Measurements from ENCODE around the gene GCGR. TPM values are rescaled to one million over a fixed set of nuclear protein-coding genes. Genes with fewer than 3 reads are reported as not detected.

GCGR gene
- total RNA-seq, 2 experiments from 2014 or later: not detected

GRCh38 chr17:81814748-81815645 lies 11.0 kb downstream of the GCGR start:
- Mint-ChIP-seq H3K36me3 (ENCODE audit: low read depth) (no peaks in the 10 kb centered on the region), H3K9me3 (no peaks in the 10 kb centered on the region), H3K4me1 (ENCODE audit: low read depth) (no peaks in the 10 kb centered on the region), H3K27me3 (ENCODE audit: low read depth) (peaks cover 10% of the 10 kb centered on the region), H3K4me3 (no peak overlapping the region), H3K27ac (no peak overlapping the region)
- intact Hi-C loops (cut with micrococcal nuclease): no loop called here
- CTCF ChIA-PET: no interaction called here
- no peak for DNase-seq

- Mint-ChIP-seq H3K9me3 (no peaks in the 10 kb centered on the region), H3K4me3 (no peak overlapping the region)
These were observed 11.7 kb downstream of the GCGR start for GRCh38 chr17:81815646-81815986.

GRCh38 chr17:81817758-81818147 lies 13.8 kb downstream of the GCGR start:
- H3K27ac Mint-ChIP-seq: no peak overlapping the region
- intact Hi-C loops (cut with micrococcal nuclease): no loop called here
- peaks cover 4% of the 10 kb centered on the region for H3K36me3 Mint-ChIP-seq (ENCODE audit: low read depth)
- no peaks in the 10 kb centered on the region for H3K9me3 Mint-ChIP-seq
- peaks cover 5% of the 10 kb centered on the region for H3K27me3 Mint-ChIP-seq (ENCODE audit: low read depth)
- CTCF ChIA-PET: no interaction called here
- H3K4me3 Mint-ChIP-seq: no peak overlapping the region
- H3K4me1 Mint-ChIP-seq (ENCODE audit: low read depth): no peaks in the 10 kb centered on the region
- no peak for DNase-seq

More at GRCh38 chr17:81815646-81815986, 11.7 kb downstream of the GCGR start:
- CTCF ChIA-PET: no interaction called here
- Mint-ChIP-seq H3K27me3 (ENCODE audit: low read depth) (peaks cover 5% of the 10 kb centered on the region), H3K27ac (no peak overlapping the region), H3K4me1 (ENCODE audit: low read depth) (no peaks in the 10 kb centered on the region), H3K36me3 (ENCODE audit: low read depth) (no peaks in the 10 kb centered on the region)
- intact Hi-C loops (cut with micrococcal nuclease): no loop called here
- DNase-seq: no peak

GRCh38 chr17:81819708-81820107 lies 15.8 kb downstream of the GCGR start:
- H3K27me3 Mint-ChIP-seq (ENCODE audit: low read depth): peaks cover 5% of the 10 kb centered on the region
- no peak for DNase-seq
- intact Hi-C loops (cut with micrococcal nuclease): no loop called here
- CTCF ChIA-PET: no interaction called here
- H3K9me3 Mint-ChIP-seq: no peaks in the 10 kb centered on the region
- H3K4me3 Mint-ChIP-seq: no peak overlapping the region
- no peaks in the 10 kb centered on the region for H3K4me1 Mint-ChIP-seq (ENCODE audit: low read depth)
- H3K27ac Mint-ChIP-seq: no peak overlapping the region
- H3K36me3 Mint-ChIP-seq (ENCODE audit: low read depth): peaks cover 4% of the 10 kb centered on the region

- no peak for DNase-seq
- no peak overlapping the region for H3K4me3 Mint-ChIP-seq
These were observed 17.2 kb downstream of the GCGR start for GRCh38 chr17:81821147-81821546.

GRCh38 chr17:81821603-81822311 lies 17.8 kb downstream of the GCGR start:
- peaks cover 5% of the 10 kb centered on the region for H3K27me3 Mint-ChIP-seq (ENCODE audit: low read depth)
- peaks cover 3% of the 10 kb centered on the region for H3K4me1 Mint-ChIP-seq (ENCODE audit: low read depth)
- H3K4me3 Mint-ChIP-seq: no peak overlapping the region
- H3K9me3 Mint-ChIP-seq: no peaks in the 10 kb centered on the region
- H3K27ac Mint-ChIP-seq: no peak overlapping the region
- intact Hi-C loops (cut with micrococcal nuclease): no loop called here
- CTCF ChIA-PET: interaction anchor here (1.5 kb wide), 1 partner anchor 11 kb away, joined by 3 read pairs; no protein-coding TSS in a partner anchor
- no peak for DNase-seq
- H3K36me3 Mint-ChIP-seq (ENCODE audit: low read depth): peaks cover 4% of the 10 kb centered on the region

More at GRCh38 chr17:81821147-81821546, 17.2 kb downstream of the GCGR start:
- H3K9me3 Mint-ChIP-seq: no peaks in the 10 kb centered on the region
- peaks cover 4% of the 10 kb centered on the region for H3K36me3 Mint-ChIP-seq (ENCODE audit: low read depth)
- intact Hi-C loops (cut with micrococcal nuclease): no loop called here
- H3K27ac Mint-ChIP-seq: no peak overlapping the region
- peaks cover 5% of the 10 kb centered on the region for H3K27me3 Mint-ChIP-seq (ENCODE audit: low read depth)
- CTCF ChIA-PET: interaction anchor here (1.5 kb wide), 1 partner anchor 11 kb away, joined by 3 read pairs; no protein-coding TSS in a partner anchor
- H3K4me1 Mint-ChIP-seq (ENCODE audit: low read depth): peaks cover 3% of the 10 kb centered on the region

- no peak overlapping the region for H3K27ac Mint-ChIP-seq
- intact Hi-C loops (cut with micrococcal nuclease): no loop called here
These were observed 18.3 kb downstream of the GCGR start for GRCh38 chr17:81822312-81822637.

GRCh38 chr17:81822996-81823819 lies 19.3 kb downstream of the GCGR start:
- no peaks in the 10 kb centered on the region for H3K9me3 Mint-ChIP-seq
- CTCF ChIA-PET: interaction anchor here (1.5 kb wide), 1 partner anchor 9 kb away, joined by 3 read pairs; no protein-coding TSS in a partner anchor

More at GRCh38 chr17:81822312-81822637, 18.3 kb downstream of the GCGR start:
- CTCF ChIA-PET: interaction anchor here (1.5 kb wide), 1 partner anchor 10 kb away, joined by 3 read pairs; no protein-coding TSS in a partner anchor
- H3K36me3 Mint-ChIP-seq (ENCODE audit: low read depth): peaks cover 4% of the 10 kb centered on the region
- H3K9me3 Mint-ChIP-seq: no peaks in the 10 kb centered on the region
- H3K4me3 Mint-ChIP-seq: no peak overlapping the region
- H3K4me1 Mint-ChIP-seq (ENCODE audit: low read depth): peaks cover 3% of the 10 kb centered on the region
- no peak for DNase-seq
- peaks cover 5% of the 10 kb centered on the region for H3K27me3 Mint-ChIP-seq (ENCODE audit: low read depth)

GRCh38 chr17:81823820-81824550 lies 20.0 kb downstream of the GCGR start:
- peaks cover 4% of the 10 kb centered on the region for H3K36me3 Mint-ChIP-seq (ENCODE audit: low read depth)
- H3K9me3 Mint-ChIP-seq: no peaks in the 10 kb centered on the region
- CTCF ChIA-PET: no interaction called here
- no peak for DNase-seq
- no peak overlapping the region for H3K27ac Mint-ChIP-seq
- peaks cover 5% of the 10 kb centered on the region for H3K4me1 Mint-ChIP-seq (ENCODE audit: low read depth)
- no peak overlapping the region for H3K4me3 Mint-ChIP-seq
- intact Hi-C loops (cut with micrococcal nuclease): no loop called here
- H3K27me3 Mint-ChIP-seq (ENCODE audit: low read depth): no peaks in the 10 kb centered on the region

More at GRCh38 chr17:81822996-81823819, 19.3 kb downstream of the GCGR start:
- Mint-ChIP-seq H3K27me3 (ENCODE audit: low read depth) (peaks cover 2% of the 10 kb centered on the region), H3K4me3 (no peak overlapping the region), H3K36me3 (ENCODE audit: low read depth) (peaks cover 4% of the 10 kb centered on the region), H3K4me1 (ENCODE audit: low read depth) (peaks cover 3% of the 10 kb centered on the region), H3K27ac (no peak overlapping the region)
- no peak for DNase-seq
- intact Hi-C loops (cut with micrococcal nuclease): no loop called here

GRCh38 chr17:81824595-81824994 lies 20.6 kb downstream of the GCGR start:
- DNase-seq: no peak
- peaks cover 5% of the 10 kb centered on the region for H3K4me1 Mint-ChIP-seq (ENCODE audit: low read depth)
- no peaks in the 10 kb centered on the region for H3K9me3 Mint-ChIP-seq
- H3K36me3 Mint-ChIP-seq (ENCODE audit: low read depth): peaks cover 4% of the 10 kb centered on the region
- intact Hi-C loops (cut with micrococcal nuclease): no loop called here
- no peak overlapping the region for H3K27ac Mint-ChIP-seq
- CTCF ChIA-PET: no interaction called here
- H3K4me3 Mint-ChIP-seq: no peak overlapping the region
- no peaks in the 10 kb centered on the region for H3K27me3 Mint-ChIP-seq (ENCODE audit: low read depth)

GRCh38 chr17:81825841-81826466 lies 22.0 kb downstream of the GCGR start:
- intact Hi-C loops (cut with micrococcal nuclease): no loop called here
- Mint-ChIP-seq H3K4me3 (no peak overlapping the region), H3K4me1 (ENCODE audit: low read depth) (peaks cover 5% of the 10 kb centered on the region), H3K36me3 (ENCODE audit: low read depth) (peaks cover 4% of the 10 kb centered on the region), H3K27me3 (ENCODE audit: low read depth) (no peaks in the 10 kb centered on the region), H3K9me3 (no peaks in the 10 kb centered on the region), H3K27ac (no peak overlapping the region)
- CTCF ChIA-PET: no interaction called here
- no peak for DNase-seq

All from activated naive CD4-positive, alpha-beta T cell treated with anti-CD3 and anti-CD28 coated beads for 36 hours (primary cell).